ENCODE results near the gene RAD52. TPM values are rescaled to one million over a fixed set of nuclear protein-coding genes. Genes with fewer than 3 reads are reported as not detected.

RAD52 gene
- total RNA-seq, 1 donor from 2014 or later = 175 TPM

DNA sequence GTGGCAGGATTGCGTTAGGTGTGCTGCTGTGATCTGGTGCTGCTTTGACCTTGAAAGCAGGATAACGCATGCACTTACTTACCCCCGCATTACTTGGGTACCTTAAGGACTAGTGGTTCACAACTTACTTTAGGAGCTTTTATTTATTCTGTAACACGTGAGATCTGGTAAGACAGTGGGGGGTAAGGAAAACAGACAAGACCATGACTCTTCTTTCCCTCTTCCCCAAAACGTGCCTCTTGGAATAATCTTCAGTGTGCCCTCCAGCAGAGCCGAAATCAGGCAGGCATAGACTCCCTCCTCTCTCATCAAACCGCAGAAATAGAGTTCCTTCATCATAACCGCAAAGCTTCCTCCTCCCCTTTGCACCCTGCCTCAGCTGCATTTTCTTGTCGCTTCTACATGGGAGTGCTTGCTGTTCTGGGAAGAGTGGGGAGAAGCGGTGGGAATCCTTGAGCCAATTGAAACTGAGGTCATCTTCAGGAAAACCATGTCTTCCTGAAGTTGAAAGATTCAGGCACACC, 43.4 kb downstream of the RAD52 start:
- intact Hi-C loops (cut with DNase I) = no loop called here
- Histone ChIP-seq H3K27ac (no peak overlapping the region), H3K4me3 (no peak overlapping the region), H3K4me1 (no peaks in the 10 kb centered on the region), H3K27me3 (no peaks in the 10 kb centered on the region), H3K9me3 (no peaks in the 10 kb centered on the region), H3K36me3 (peaks cover 67 to 75% of the 10 kb centered on the region in 2 donors)
- TF ChIP-seq, protein P1, sequence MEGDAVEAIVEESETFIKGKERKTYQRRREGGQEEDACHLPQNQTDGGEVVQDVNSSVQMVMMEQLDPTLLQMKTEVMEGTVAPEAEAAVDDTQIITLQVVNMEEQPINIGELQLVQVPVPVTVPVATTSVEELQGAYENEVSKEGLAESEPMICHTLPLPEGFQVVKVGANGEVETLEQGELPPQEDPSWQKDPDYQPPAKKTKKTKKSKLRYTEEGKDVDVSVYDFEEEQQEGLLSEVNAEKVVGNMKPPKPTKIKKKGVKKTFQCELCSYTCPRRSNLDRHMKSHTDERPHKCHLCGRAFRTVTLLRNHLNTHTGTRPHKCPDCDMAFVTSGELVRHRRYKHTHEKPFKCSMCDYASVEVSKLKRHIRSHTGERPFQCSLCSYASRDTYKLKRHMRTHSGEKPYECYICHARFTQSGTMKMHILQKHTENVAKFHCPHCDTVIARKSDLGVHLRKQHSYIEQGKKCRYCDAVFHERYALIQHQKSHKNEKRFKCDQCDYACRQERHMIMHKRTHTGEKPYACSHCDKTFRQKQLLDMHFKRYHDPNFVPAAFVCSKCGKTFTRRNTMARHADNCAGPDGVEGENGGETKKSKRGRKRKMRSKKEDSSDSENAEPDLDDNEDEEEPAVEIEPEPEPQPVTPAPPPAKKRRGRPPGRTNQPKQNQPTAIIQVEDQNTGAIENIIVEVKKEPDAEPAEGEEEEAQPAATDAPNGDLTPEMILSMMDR (IDR thresholded peaks at IDR 0.05) = no peak
- DNase-seq (ENCODE audit: low spot score in 2 of 2) = no peak

DNA sequence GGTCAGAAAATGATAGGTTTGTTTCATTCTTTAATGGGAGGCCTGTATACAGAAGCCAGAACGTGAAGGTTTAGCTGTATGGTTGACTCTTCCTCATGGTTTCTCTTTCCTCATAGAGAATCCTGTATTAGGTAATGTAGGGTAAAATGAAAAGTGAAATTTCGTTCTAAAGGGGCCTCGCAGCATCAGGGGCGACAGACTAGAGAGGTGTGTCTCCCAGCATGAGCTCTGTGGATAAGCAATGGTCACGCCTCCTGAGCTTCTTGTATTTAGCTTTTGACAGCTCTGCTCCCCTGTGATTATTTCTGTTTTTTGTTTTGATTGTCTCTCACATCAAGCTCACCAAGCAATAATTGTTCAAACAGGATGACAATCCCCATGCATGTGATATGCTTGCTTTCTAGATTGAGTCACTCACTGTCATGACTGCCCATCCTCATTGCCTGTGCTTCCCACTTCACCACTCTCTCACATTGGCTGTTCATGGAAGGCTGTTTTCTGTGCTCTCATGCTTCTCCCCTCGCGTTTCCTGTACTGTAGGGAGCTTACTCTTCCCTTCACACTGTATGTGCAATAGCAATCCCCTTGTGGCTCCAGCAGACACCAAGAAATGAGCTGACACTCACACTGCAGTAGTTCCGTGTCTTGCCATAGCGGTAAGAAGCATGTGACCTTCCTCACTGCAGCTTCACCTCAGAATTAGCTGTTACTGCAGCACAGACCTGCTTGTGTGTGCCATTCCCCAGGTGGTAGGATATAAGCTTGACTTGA, 44.0 kb downstream of the RAD52 start:
- no peaks in the 10 kb centered on the region for H3K9me3 ChIP-seq
- peaks cover 72 to 82% of the 10 kb centered on the region in 2 donors for H3K36me3 ChIP-seq
- no peak overlapping the region for H3K4me3 ChIP-seq
- H3K27me3 ChIP-seq = no peaks in the 10 kb centered on the region
- H3K27ac ChIP-seq = no peak overlapping the region
- no peaks in the 10 kb centered on the region for H3K4me1 ChIP-seq
- intact Hi-C loops (cut with DNase I) = no loop called here
- TF ChIP-seq, protein P1 (IDR thresholded peaks at IDR 0.05) = no peak
- no peak for DNase-seq (ENCODE audit: low spot score in 2 of 2)

DNA sequence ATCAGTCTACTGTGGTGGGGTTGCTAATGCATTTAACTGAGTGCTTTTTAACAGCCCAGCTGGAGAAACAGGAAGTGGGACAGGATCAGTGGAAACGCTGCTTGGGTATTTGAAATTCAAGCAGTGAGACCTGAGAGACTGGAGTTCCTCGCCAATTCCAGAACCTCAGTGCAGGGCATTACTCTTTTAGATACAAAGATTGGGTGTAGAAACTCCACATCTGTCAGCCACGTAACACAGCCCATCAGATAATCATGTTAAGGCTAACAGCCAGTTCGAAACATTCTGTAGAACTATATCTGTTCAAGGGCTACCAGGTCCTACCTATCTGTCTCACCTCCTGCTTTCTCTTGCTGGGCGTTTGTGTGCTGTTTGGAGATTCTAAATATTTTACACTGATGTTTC, 45.5 kb downstream of the RAD52 start:
- H3K4me3 ChIP-seq = no peak overlapping the region
- no peaks in the 10 kb centered on the region for H3K9me3 ChIP-seq
- H3K4me1 ChIP-seq = no peaks in the 10 kb centered on the region
- intact Hi-C loops (cut with DNase I) = no loop called here
- DNase-seq (ENCODE audit: low spot score in 2 of 2) = no peak
- TF ChIP-seq, protein P1 (IDR thresholded peaks at IDR 0.05) = no peak
- no peak overlapping the region for H3K27ac ChIP-seq
- peaks cover 72 to 96% of the 10 kb centered on the region in 2 donors for H3K36me3 ChIP-seq
- no peaks in the 10 kb centered on the region for H3K27me3 ChIP-seq

DNA sequence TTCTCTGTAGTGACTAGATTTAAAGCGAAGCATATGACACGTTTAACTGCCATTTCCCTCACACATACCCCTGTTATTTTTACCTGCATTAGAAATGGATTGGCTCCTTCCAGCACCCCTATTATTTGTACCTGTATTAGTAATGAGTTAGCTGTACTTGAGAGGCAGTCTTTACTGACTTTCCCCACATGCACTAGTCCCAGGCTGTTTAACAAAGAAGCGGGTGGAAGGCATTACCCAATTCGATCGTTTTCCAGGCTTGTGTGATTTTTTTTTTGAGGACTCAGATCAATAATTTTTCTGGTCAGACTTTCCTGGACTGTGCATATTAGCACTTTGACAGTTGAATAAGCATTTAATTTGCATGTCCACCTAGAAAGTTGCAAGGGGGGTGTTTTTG, 46.4 kb downstream of the RAD52 start:
- no peaks in the 10 kb centered on the region for H3K27me3 ChIP-seq
- no peak overlapping the region for H3K27ac ChIP-seq
- no peak for DNase-seq (ENCODE audit: low spot score in 2 of 2)
- peaks cover 0 to 2% of the 10 kb centered on the region in 2 donors for H3K4me1 ChIP-seq
- intact Hi-C loops (cut with DNase I) = no loop called here
- H3K36me3 ChIP-seq = peaks cover 63 to 95% of the 10 kb centered on the region in 2 donors
- TF ChIP-seq, protein P1 (IDR thresholded peaks at IDR 0.05) = no peak
- no peaks in the 10 kb centered on the region for H3K9me3 ChIP-seq
- no peak overlapping the region for H3K4me3 ChIP-seq

DNA sequence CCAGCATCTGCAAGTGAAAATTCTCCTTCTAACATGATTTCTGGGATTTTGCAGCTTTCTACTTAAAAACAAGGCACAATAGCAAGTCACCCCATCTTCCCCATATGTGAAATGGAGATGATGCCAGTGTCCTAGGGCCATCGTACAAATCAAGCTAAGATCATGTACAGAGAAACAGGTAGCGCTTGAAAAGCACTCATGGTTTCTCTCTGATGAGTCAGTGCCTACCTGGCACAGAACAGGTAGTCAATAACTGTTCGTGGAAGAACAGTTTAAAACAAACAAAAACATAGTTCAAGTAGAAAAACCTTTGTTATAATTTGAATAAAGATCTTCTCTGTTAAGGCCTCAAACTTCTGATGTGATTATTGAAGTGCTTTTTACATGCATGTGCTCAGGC, 46.9 kb downstream of the RAD52 start:
- intact Hi-C loops (cut with DNase I) = no loop called here
- Histone ChIP-seq H3K4me1 (peaks cover 0 to 2% of the 10 kb centered on the region in 2 donors), H3K27me3 (no peaks in the 10 kb centered on the region), H3K4me3 (no peak overlapping the region), H3K9me3 (no peaks in the 10 kb centered on the region), H3K36me3 (peaks cover 60 to 95% of the 10 kb centered on the region in 2 donors), H3K27ac (no peak overlapping the region)
- no peak for DNase-seq (ENCODE audit: low spot score in 2 of 2)
- TF ChIP-seq, protein P1 (IDR thresholded peaks at IDR 0.05) = no peak

Data from ascending aorta (tissue), 2 donors.